NCI-H748 treated with DMSO at 0.1 percent for 48 hours (cell line): ENCODE data around the gene NUF2.

Experiments used
- DNase-seq: peaks from one replicate; lab custom pipeline; 2025; lab: John Stamatoyannopoulos, UW

NUF2 gene

GRCh38 chr1:163401211-163401610 lies 79.5 kb downstream of the NUF2 start:
- DNase-seq = no peak
